MG63 (cell line): ENCODE data around the gene HMGN3. TPM values are rescaled to one million over a fixed set of nuclear protein-coding genes. Genes with fewer than 3 reads are reported as not detected.
A peak's percentile ranks its signal among the peaks of the same experiment; 100 is the strongest.
"Not testable (repeated sequence)": the region's sequence is repeated elsewhere in the genome, so short reads cannot be mapped to it uniquely, and the experiment has no call there.

Experiments used
- DNase-seq: peaks from one replicate; pipeline ENCODE4 v3.0.0-alpha.2; 2020
- H3K27me3 ChIP-seq: fragments of 250-450 bp; sonication (Bioruptor Pico); 2 replicates; pipeline ENCODE4 v1.5.1; 2020; ENCODE audit warnings: mild to moderate bottlenecking, moderate library complexity
- H3K36me3 ChIP-seq: fragments of 250-450 bp; sonication (Bioruptor Pico); 2 replicates; pipeline ENCODE4 v1.5.1; 2020; ENCODE audit warnings: mild to moderate bottlenecking, moderate library complexity
- H3K4me3 ChIP-seq: fragments of 250-450 bp; sonication (Bioruptor Pico); 2 replicates; pipeline ENCODE4 v1.5.1; 2020; ENCODE audit warnings: mild to moderate bottlenecking, moderate library complexity
- H3K9me3 ChIP-seq: fragments of 250-450 bp; sonication (Bioruptor Pico); 2 replicates; pipeline ENCODE4 v1.5.1; 2020; ENCODE audit warnings: mild to moderate bottlenecking, moderate library complexity
- total RNA-seq: library from RNA; depleted of rRNA; stranded (reverse); fragments of >200 nt; shearing (Covaris generic); gene quantifications from 2 replicates; pipeline ENCODE4 v1.2.3, GENCODE V29; 2014; ENCODE audit warnings: low replicate concordance; rRNA removed

HMGN3 gene
- total RNA-seq = 40.3 and 50.2 TPM in 2 replicates

- peak within 1 kb of the TSS; percentile 73 for H3K4me3 ChIP-seq
- DNase-seq = peak; percentile 91
- H3K27me3 ChIP-seq = no peaks in the 10 kb centered on the region
- no peaks in the 10 kb centered on the region for H3K36me3 ChIP-seq
- no peaks in the 10 kb centered on the region for H3K9me3 ChIP-seq
Measured at GRCh38 chr6:79234150-79235022, at the start of gene HMGN3. Gene HMGN3 (minus strand): TSS chr6:79234682.

DNA sequence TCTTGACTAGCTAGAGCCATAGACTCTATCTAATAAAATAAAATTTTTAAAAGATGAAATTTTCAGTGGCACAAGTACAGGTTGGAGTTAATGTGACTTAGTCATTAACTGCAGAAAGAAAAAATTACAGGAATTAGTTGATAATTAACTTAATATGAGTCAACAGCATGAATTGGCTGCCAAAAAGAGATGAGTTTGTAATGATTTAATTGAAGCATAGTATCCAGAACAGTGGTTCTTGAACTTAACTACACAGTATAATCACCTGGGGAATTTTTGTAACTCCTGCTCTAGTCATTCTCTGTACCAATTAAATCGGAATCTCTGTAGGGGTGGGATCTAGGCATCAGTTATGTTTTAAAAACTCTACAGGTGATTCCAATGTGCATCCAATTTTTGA, 46.3 kb upstream of the HMGN3 start:
- Histone ChIP-seq H3K9me3 (peaks cover 5% of the 10 kb centered on the region; the same call in 1 of the 2 replicates), H3K27me3 (no peaks in the 10 kb centered on the region), H3K4me3 (no peak overlapping the region), H3K36me3 (no peaks in the 10 kb centered on the region)
- no peak for DNase-seq

DNA sequence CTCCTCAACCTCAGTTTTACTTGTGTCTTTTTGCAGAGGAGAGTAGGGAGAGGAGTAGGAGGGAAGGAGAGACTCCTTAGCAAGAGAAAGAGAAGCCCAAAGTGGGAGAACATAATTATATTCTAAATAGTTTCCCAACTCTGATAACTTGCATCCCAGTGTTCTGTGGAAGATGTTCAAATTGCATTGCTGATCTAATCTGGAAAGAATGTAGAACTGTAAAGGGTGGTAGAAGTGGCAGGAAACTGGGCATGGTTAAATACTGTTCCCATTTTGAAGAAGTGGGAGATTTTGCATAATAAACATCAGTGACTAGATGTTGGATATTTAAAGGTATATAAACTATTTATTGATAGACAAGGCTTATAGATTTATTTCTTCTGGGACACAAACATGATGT, 42.6 kb upstream of the HMGN3 start:
- H3K9me3 ChIP-seq = peaks cover 5% of the 10 kb centered on the region; the same call in 1 of the 2 replicates
- no peaks in the 10 kb centered on the region for H3K36me3 ChIP-seq
- H3K27me3 ChIP-seq = no peaks in the 10 kb centered on the region
- DNase-seq = no peak
- H3K4me3 ChIP-seq = no peak overlapping the region

DNA sequence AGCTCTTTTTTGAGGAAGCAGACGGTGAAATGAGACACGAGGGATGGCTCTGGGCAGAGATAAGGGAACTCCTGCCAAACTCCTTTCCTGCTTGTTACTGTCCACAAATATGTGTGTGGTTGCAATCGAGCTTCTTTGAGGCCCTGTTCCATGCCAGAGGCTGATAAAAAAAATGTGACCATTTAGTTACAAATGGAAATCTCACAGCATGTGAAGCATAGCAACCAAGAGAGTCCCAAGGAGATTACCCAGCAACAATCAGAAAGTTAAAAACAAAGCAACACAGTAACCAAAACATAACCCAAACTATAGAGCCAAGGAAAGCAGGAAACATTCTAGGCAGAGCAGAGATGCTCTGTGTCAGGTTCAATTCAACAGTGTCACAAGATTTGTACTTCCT, 35.4 kb upstream of the HMGN3 start:
- Histone ChIP-seq H3K9me3 (no peaks in the 10 kb centered on the region), H3K36me3 (no peaks in the 10 kb centered on the region), H3K4me3 (no peak overlapping the region), H3K27me3 (no peaks in the 10 kb centered on the region)
- DNase-seq = peak; percentile 58

DNA sequence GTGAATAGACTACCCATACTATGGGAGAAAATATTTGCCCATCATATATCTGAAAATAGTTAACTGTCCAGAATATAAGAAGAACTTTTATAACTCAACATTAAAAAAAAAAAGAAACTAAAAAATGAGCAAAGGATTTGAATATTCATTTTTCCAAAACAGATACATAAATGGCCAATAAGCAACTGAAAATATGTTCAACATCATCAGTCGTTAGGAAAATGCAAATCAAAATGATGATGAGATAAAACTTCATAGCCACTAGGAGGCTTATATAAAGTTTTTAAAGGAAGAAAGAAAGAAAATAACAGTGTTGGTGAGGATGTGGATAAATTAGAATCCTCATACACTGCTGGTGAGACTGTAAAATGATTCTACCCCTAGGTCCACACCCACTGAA, 32.6 kb upstream of the HMGN3 start:
- Histone ChIP-seq H3K36me3 (no peaks in the 10 kb centered on the region), H3K27me3 (no peaks in the 10 kb centered on the region), H3K4me3 (no peak overlapping the region), H3K9me3 (no peaks in the 10 kb centered on the region)
- no peak for DNase-seq

DNA sequence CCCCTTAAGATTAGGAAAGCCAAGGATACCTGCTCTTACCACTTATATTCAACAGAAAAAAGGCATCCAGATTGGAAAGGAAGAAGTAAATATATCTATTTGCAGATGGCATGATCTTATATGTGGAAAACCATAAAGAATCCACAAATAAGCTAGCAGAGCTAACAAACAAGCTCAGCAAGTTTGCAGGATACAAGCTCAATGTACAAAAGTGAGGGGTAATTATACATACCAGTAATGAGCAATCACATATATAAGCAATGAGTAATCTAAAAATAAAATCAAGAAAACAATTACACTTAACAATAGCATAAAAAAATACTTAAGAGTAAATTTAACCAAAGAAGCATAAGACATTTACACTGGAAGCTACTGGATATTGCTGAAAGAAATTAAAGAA, 31.6 kb upstream of the HMGN3 start:
- no peak for DNase-seq
- Histone ChIP-seq H3K27me3 (no peaks in the 10 kb centered on the region), H3K36me3 (no peaks in the 10 kb centered on the region), H3K9me3 (no peaks in the 10 kb centered on the region; the same call in 1 of the 2 replicates), H3K4me3 (no peak overlapping the region)

DNA sequence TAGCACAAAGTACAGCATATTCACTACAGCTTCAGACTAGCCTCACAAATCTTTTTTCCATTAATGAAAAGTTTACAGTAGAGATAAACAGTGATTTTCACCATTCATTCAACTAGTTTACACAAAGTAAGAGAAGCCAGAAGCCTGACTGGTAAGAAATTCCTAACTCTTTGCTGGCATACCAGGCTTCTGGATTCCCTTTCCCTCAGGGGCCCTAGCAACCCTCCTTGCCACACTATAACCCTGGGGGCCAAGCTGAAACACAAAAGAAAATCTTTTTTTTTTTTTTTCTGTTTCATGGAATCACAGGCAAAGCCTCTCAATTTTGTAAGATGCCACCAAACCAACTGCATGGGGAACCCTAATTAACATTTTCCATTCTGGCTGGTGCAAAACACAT, 28.9 kb upstream of the HMGN3 start:
- Histone ChIP-seq H3K9me3 (peaks cover 5% of the 10 kb centered on the region), H3K4me3 (no peak overlapping the region), H3K27me3 (no peaks in the 10 kb centered on the region), H3K36me3 (no peaks in the 10 kb centered on the region)
- no peak for DNase-seq

DNA sequence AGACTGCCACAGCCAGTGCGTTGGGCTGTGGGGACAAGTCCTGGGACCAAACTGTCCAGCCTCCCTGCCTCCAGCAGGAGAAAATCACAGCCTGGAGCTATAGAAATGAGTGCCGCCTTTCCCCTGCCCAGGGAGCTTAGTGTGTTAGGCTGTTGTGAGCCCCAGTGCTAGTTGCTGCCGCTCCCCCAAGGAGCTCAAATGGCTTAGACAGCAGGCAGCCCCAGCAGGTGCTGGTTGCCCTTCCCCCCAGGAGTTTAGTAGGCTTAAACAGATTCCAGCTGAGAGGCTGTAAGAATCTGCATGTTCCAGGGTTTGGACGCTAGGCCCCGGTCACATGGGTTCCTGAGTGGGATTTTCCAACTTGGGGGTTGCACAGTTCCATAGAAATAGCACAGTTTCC, 27.2 kb upstream of the HMGN3 start:
- Histone ChIP-seq H3K27me3 (no peaks in the 10 kb centered on the region), H3K36me3 (no peaks in the 10 kb centered on the region), H3K9me3 (peaks cover 5% of the 10 kb centered on the region), H3K4me3 (no peak overlapping the region)
- DNase-seq = no peak

- Histone ChIP-seq H3K9me3 (peaks cover 5% of the 10 kb centered on the region), H3K27me3 (no peaks in the 10 kb centered on the region), H3K4me3 (no peak overlapping the region), H3K36me3 (no peaks in the 10 kb centered on the region)
- no peak for DNase-seq
Measured at GRCh38 chr6:79260772-79261171, 26.3 kb upstream of the HMGN3 start.

DNA sequence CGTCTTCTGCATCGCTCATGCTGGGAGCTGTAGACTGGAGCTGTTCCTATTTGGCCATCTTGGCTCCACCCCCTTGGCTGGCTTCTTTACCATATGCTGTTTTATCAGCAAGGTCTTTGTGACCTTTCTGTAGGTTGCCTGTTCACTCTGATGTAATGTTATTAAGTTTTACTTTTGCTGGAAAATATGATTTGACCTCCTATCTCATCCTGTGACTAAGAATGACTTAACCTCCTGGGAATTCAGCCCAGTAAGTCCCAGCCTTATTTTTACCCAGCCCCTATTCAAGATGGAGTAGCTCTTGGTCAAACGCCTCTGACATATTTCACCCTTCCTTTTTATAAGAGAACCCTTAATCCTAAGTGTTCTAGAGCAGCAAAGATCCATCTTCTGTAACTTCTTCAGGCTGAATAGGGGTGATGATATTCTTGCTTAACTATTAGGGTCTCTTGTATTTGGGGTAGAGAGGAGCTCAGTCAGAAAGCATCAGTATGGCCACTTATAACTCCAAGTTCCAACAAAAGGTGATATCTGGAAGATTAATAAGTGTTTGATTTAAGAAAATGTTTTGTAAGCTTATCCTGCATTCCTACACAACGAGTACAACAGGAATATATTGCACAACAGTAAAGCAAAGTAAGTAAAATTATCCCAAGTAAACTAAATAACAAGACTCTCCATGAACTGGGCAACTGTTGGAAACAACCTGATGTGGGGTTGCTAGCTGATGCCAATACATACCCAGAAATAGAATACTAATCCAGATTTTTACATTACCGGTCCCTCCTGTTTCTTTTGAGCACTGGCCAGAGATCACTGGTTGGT, 23.1 kb upstream of the HMGN3 start:
- H3K9me3 ChIP-seq = peaks cover 8% of the 10 kb centered on the region
- no peak overlapping the region for H3K4me3 ChIP-seq
- no peaks in the 10 kb centered on the region for H3K27me3 ChIP-seq
- DNase-seq = peak; percentile 84
- H3K36me3 ChIP-seq = no peaks in the 10 kb centered on the region

DNA sequence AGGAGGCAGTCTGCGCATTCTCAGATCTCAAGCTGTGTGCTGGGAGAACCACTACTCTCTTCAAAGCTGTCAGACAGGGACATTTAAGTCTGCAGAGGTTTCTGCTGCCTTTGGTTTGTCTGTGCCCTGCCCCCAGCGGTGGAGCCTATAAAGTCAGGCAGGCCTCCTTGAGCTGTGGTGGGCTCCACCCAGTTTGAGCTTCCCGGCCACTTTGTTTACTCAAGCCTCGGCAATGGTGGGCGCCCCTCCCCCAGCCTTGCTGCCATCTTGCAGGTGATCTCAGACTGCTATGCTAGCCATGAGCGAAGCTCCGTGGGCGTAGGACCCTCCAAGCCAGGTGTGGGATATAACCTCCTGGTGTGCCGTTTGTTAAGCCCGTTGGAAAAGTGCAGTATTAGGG, 22.3 kb upstream of the HMGN3 start:
- not testable (repeated sequence) for H3K36me3 ChIP-seq, H3K4me3 ChIP-seq, DNase-seq, H3K9me3 ChIP-seq, H3K27me3 ChIP-seq

DNA sequence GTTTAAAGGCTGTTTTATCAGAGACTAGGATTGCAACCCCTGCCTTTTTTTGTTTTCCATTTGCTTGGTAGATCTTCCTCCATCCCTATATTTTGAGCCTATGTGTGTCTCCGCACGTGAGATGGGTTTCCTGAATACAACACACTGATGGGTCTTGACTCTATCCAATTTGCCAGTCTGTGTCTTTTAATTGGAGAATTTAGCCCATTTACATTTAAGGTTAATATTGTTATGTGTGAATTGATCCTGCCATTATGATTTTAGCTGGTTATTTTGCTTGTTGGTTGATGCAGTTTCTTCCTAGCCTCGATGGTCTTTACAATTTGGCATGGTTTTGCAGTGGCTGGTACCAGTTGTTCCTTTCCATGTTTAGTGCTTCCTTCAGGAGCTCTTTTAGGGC, 20.6 kb upstream of the HMGN3 start:
- H3K27me3 ChIP-seq, H3K4me3 ChIP-seq, H3K9me3 ChIP-seq, DNase-seq, H3K36me3 ChIP-seq: not testable (repeated sequence)

- Histone ChIP-seq H3K4me3 (no peak overlapping the region), H3K36me3 (no peaks in the 10 kb centered on the region), H3K9me3 (0 out of 2 replicates have a peak, but pooled peaks cover 3% of the 10 kb centered on the region), H3K27me3 (no peaks in the 10 kb centered on the region)
- DNase-seq = no peak
Measured at GRCh38 chr6:79250559-79250958, 16.1 kb upstream of the HMGN3 start.

GRCh38 chr6:79250107-79250514, 15.6 kb upstream of the HMGN3 start:
- no peak for DNase-seq
- Histone ChIP-seq H3K9me3 (0 out of 2 replicates have a peak, but pooled peaks cover 3% of the 10 kb centered on the region), H3K4me3 (no peak overlapping the region), H3K27me3 (no peaks in the 10 kb centered on the region), H3K36me3 (no peaks in the 10 kb centered on the region)

- no peak overlapping the region for H3K4me3 ChIP-seq
- no peaks in the 10 kb centered on the region for H3K9me3 ChIP-seq
- no peaks in the 10 kb centered on the region for H3K27me3 ChIP-seq
- no peaks in the 10 kb centered on the region for H3K36me3 ChIP-seq
- DNase-seq = no peak
Measured at GRCh38 chr6:79249136-79249535, 14.7 kb upstream of the HMGN3 start.

GRCh38 chr6:79246891-79247290, 12.4 kb upstream of the HMGN3 start:
- no peaks in the 10 kb centered on the region for H3K27me3 ChIP-seq

GRCh38 chr6:79241228-79241627, 6.7 kb upstream of the HMGN3 start:
- H3K4me3 ChIP-seq = no peak overlapping the region
- DNase-seq = no peak
- H3K36me3 ChIP-seq = no peaks in the 10 kb centered on the region
- no peaks in the 10 kb centered on the region for H3K9me3 ChIP-seq
- H3K27me3 ChIP-seq = no peaks in the 10 kb centered on the region

More at GRCh38 chr6:79246891-79247290, 12.4 kb upstream of the HMGN3 start:
- Histone ChIP-seq H3K4me3 (no peak overlapping the region), H3K9me3 (no peaks in the 10 kb centered on the region), H3K36me3 (no peaks in the 10 kb centered on the region)
- no peak for DNase-seq
